SK-N-SH (cell line): ENCODE measurements around the gene CACNA2D1. TPM values are rescaled to one million over a fixed set of nuclear protein-coding genes. Genes with fewer than 3 reads are reported as not detected.

Experiments used
- CTCF ChIA-PET: fragments of 300-600, 350-600 bp; formaldehyde crosslinking; extraction: SDS; loops from one replicate; lab custom pipeline; 2021; lab: Yijun Ruan, JAX
- POLR2A ChIA-PET: fragments of 350-600 bp; sonication (Branson Sonifier 250); formaldehyde crosslinking; extraction: SDS; loops from one replicate; lab custom pipeline; 2020; ENCODE audit warnings: antibody characterized with exemption, inconsistent platforms; lab: Yijun Ruan, JAX
- DNase-seq: peaks from one replicate; pipeline ENCODE4 v3.0.0; 2012
- H2AFZ ChIP-seq: fragments of 200-600 bp; sonication (generic); 2 replicates; pipeline ENCODE4 v1.8.1; 2016; ENCODE audit warnings: antibody characterized with exemption, mild to moderate bottlenecking, low read depth
- H3F3A ChIP-seq: fragments of 200-600 bp; sonication (generic); replicated peaks from 2 replicates; pipeline ENCODE3; 2016; ENCODE audit warnings: antibody characterized with exemption, mild to moderate bottlenecking; ENCODE audit not compliant: insufficient read depth
- H3K27ac ChIP-seq, 2 experiments: fragments of 200-500 bp in 1 of 2; fragments of 200-600 bp in 1 of 2; sonication (Bioruptor generic) in 1 of 2; sonication (generic), shearing (Covaris generic) in 1 of 2; 2 replicates each; pipeline versions ENCODE4 v1.5.1 to v1.6.1; 2014 to 2016; ENCODE audit warnings: low read depth in 2 of 2, inconsistent platforms in 1 of 2, low read length in 1 of 2, mild to moderate bottlenecking in 1 of 2, mixed read lengths in 1 of 2
- H3K27me3 ChIP-seq: fragments of 200-600 bp; sonication (generic), shearing (Covaris generic); 2 replicates; pipeline ENCODE4 v1.6.1; 2016; ENCODE audit warnings: mixed run types; ENCODE audit not compliant: insufficient read depth
- H3K36me3 ChIP-seq, 2 experiments: fragments of 200-500 bp in 1 of 2; fragments of 200-600 bp in 1 of 2; sonication (Bioruptor generic) in 1 of 2; sonication (generic) in 1 of 2; replicated peaks in 1 of 2; 2 replicates each; pipeline versions ENCODE3 to v1.5.1; 2014 to 2016; ENCODE audit warnings: low read length in 1 of 2, mild to moderate bottlenecking in 1 of 2; ENCODE audit not compliant: insufficient read depth in 2 of 2, control insufficient read depth in 1 of 2
- H3K4me1 ChIP-seq, 2 experiments: fragments of 200-500 bp in 1 of 2; fragments of 200-600 bp in 1 of 2; sonication (Bioruptor generic) in 1 of 2; sonication (generic), shearing (Covaris generic) in 1 of 2; 2 replicates each; pipeline versions ENCODE4 v1.5.1 to v1.6.1; 2014 to 2016; ENCODE audit warnings: low read depth in 1 of 2, low read length in 1 of 2, mixed run types in 1 of 2; ENCODE audit not compliant: insufficient read depth in 2 of 2, control insufficient read depth in 1 of 2
- H3K4me2 ChIP-seq: fragments of 200-600 bp; sonication (generic), shearing (Covaris generic); 2 replicates; pipeline ENCODE4 v1.6.1; 2017; ENCODE audit warnings: mixed run types
- H3K4me3 ChIP-seq, 2 experiments: fragments of 200-500 bp in 1 of 2; fragments of 200-600 bp in 1 of 2; sonication (Bioruptor generic) in 1 of 2; sonication (generic), shearing (Covaris generic) in 1 of 2; 2 replicates each; pipeline versions ENCODE4 v1.5.1 to v1.8.1; 2014 to 2016; ENCODE audit warnings: low read depth in 2 of 2, inconsistent platforms in 1 of 2, low read length in 1 of 2, mild to moderate bottlenecking in 1 of 2, mixed read lengths in 1 of 2, moderate library complexity in 1 of 2
- H3K79me2 ChIP-seq: fragments of 200-600 bp; sonication (generic); 2 replicates; pipeline ENCODE4 v1.8.1; 2017; ENCODE audit warnings: mild to moderate bottlenecking; ENCODE audit not compliant: insufficient read depth
- H3K9ac ChIP-seq: fragments of 200-600 bp; sonication (generic); 2 replicates; pipeline ENCODE4 v1.6.1; 2017; ENCODE audit warnings: mixed run types
- H3K9me2 ChIP-seq: fragments of 200-600 bp; sonication (generic); 2 replicates; pipeline ENCODE4 v1.6.1; 2017; ENCODE audit warnings: mixed run types
- H3K9me3 ChIP-seq: fragments of 200-600 bp; sonication (generic); 2 replicates; pipeline ENCODE4 v1.6.1; 2017; ENCODE audit warnings: mixed run types, mild to moderate bottlenecking, moderate library complexity
- H4K20me1 ChIP-seq: fragments of 200-600 bp; sonication (generic); 2 replicates; pipeline ENCODE4 v1.6.1; 2017; ENCODE audit warnings: mild to moderate bottlenecking, mixed run types; ENCODE audit not compliant: insufficient read depth
- EP300 ChIP-seq, 2 experiments: IDR thresholded peaks; 2 replicates each; pipeline versions ENCODE4 v1.4.0 to v1.6.1; 2012; ENCODE audit warnings: borderline replicate concordance in 1 of 2, low read depth in 1 of 2, low read length in 1 of 2
- FOSL2 ChIP-seq: IDR thresholded peaks from 2 replicates; pipeline ENCODE4 v1.4.0; 2012; ENCODE audit warnings: low read depth, mild to moderate bottlenecking, moderate library complexity, borderline replicate concordance
- JUND ChIP-seq: IDR thresholded peaks from 2 replicates; pipeline ENCODE4 v1.4.0; 2012
- NFIC ChIP-seq: IDR thresholded peaks from 2 replicates; pipeline ENCODE4 v1.4.0; 2012; ENCODE audit warnings: borderline replicate concordance
- RCOR1 ChIP-seq: fragments of 150-350 bp; IDR thresholded peaks from 2 replicates; pipeline ENCODE4 v1.6.1; 2017; ENCODE audit warnings: antibody characterized with exemption, low read length
- RFX5 ChIP-seq: IDR thresholded peaks from 2 replicates; pipeline ENCODE4 v1.6.1; 2012; ENCODE audit warnings: mild to moderate bottlenecking, improper control_type of control experiment, low read length
- SMC3 ChIP-seq: IDR thresholded peaks from 2 replicates; pipeline ENCODE4 v1.6.1; 2012; ENCODE audit warnings: low read depth, low read length, improper control_type of control experiment
- TCF12 ChIP-seq: IDR thresholded peaks from 2 replicates; pipeline ENCODE4 v1.4.0; 2012
- whole genome bisulfite sequencing: methylation state at CpG from one replicate; pipeline ENCODE4 v1.1.6; 2017; ENCODE audit warnings: low lambda C conversion rate; 5-methylcytosine and 5-hydroxymethylcytosine counted together
- polyA plus RNA-seq, 3 experiments: library from polyadenylated mRNA; depleted of rRNA; stranded (reverse); fragments of >200 nt; gene quantifications; 2 replicates each; pipeline ENCODE4 v1.2.3, GENCODE V29; 2012
- TF ChIP-seq, protein P1 (sequence below): IDR thresholded peaks from 2 replicates; pipeline ENCODE4; 2012
- TF ChIP-seq, protein P2 (sequence below): IDR thresholded peaks from 2 replicates; pipeline ENCODE4 v1.4.0; 2012; ENCODE audit warnings: low read depth, borderline replicate concordance

CACNA2D1 gene
- polyA plus RNA-seq, 1 of the 3 experiments (the other 2 are of a cell fraction) = 3.4 TPM

DNA sequence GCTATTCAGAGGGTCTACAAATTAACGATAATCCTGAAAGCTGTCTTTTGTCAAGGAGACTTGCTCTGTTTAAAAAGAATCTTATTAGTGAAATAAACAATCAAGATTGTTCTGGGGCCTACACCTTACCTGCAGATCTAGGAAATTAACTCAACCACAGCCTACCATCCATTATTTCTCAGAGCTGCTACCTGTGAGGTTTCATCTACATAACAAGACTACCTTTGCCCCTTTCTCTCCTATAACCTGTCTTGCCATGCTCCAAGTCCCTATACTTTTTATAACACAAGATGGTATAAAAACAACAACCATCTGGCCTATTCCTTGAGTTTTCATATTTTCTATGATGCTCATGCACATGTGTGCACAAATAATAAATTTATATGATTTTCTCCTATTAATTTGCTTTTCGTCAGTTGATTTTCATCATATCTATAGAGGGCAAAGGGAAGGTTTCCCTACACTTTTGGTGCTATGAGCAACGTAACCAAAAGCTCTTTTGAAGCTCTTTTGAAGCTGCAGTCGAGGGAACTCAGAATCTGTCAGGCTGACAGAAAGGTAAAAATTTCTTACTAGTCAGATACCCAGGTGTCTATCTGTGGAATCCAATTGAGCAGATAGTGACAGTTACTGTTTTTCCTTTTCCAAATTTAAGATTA, 138.1 kb downstream of the CACNA2D1 start:
- peaks cover 7% of the 10 kb centered on the region; the same call in 1 of the 2 replicates for H3K79me2 ChIP-seq
- DNase-seq = no peak
- 95% methylated on average over 4 of the region's 4 CpGs for WGBS
- TF ChIP-seq, protein P1, sequence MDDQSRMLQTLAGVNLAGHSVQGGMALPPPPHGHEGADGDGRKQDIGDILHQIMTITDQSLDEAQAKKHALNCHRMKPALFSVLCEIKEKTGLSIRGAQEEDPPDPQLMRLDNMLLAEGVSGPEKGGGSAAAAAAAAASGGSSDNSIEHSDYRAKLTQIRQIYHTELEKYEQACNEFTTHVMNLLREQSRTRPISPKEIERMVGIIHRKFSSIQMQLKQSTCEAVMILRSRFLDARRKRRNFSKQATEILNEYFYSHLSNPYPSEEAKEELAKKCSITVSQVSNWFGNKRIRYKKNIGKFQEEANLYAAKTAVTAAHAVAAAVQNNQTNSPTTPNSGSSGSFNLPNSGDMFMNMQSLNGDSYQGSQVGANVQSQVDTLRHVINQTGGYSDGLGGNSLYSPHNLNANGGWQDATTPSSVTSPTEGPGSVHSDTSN = no peak
- no peak for TF ChIP-seq SMC3
- H3F3A ChIP-seq = peaks cover 3% of the 10 kb centered on the region
- H3K9me3 ChIP-seq = no peaks in the 10 kb centered on the region
- no peaks in the 10 kb centered on the region for H3K36me3 ChIP-seq
- CTCF ChIA-PET = no interaction called here
- no peak overlapping the region for H3K4me2 ChIP-seq
- H3K9ac ChIP-seq = no peak overlapping the region
- H3K4me1 ChIP-seq = no peaks in the 10 kb centered on the region
- H3K27ac ChIP-seq = no peak overlapping the region
- POLR2A ChIA-PET = no interaction called here
- H3K27me3 ChIP-seq = no peaks in the 10 kb centered on the region
- H3K9me2 ChIP-seq = no peaks in the 10 kb centered on the region
- H2AFZ ChIP-seq = no peak overlapping the region
- no peaks in the 10 kb centered on the region for H4K20me1 ChIP-seq
- no peak overlapping the region for H3K4me3 ChIP-seq

DNA sequence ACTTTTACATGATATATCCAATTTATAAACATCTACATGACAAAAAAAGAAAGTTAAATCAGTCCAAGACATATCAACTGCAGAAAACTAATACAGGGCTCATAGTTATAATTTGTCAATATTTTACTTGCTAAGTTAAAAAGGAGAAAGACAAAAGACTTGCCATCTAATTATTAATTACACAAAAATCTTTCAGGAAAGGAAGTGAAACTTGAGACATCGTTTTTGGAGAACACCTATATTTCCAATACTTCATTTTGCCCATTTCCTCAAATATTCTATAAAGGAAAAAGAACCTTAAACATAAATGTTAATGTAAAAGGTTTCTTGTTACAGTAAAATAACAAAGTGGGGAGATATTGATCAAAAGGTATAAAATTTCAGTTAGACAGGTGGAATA, 148.7 kb downstream of the CACNA2D1 start:
- Histone ChIP-seq H3K4me1 (0 out of 4 replicates have a peak, but pooled peaks cover 0 to 5% of the 10 kb centered on the region in 2 experiments), H3K9ac (no peak overlapping the region), H3K9me2 (no peaks in the 10 kb centered on the region), H3K79me2 (no peaks in the 10 kb centered on the region), H3K27ac (no peak overlapping the region), H3F3A (peaks cover 6% of the 10 kb centered on the region), H3K4me3 (no peak overlapping the region), H3K36me3 (peaks cover 0 to 8% of the 10 kb centered on the region in 2 experiments), H3K4me2 (no peak overlapping the region), H3K9me3 (peaks cover 5% of the 10 kb centered on the region; the same call in 1 of the 2 replicates), H4K20me1 (no peaks in the 10 kb centered on the region), H3K27me3 (no peaks in the 10 kb centered on the region), H2AFZ (no peak overlapping the region)
- TF ChIP-seq NFIC = no peak
- ChIA-PET POLR2A (no interaction called here), CTCF (interaction anchor here (0.9 to 1.2 kb wide), 2 partner anchors 119 to 150 kb away, joined by 3 read pairs; no protein-coding TSS in a partner anchor)
- no peak for DNase-seq
- WGBS = 94% methylated on average over 1 of the region's 1 CpG

DNA sequence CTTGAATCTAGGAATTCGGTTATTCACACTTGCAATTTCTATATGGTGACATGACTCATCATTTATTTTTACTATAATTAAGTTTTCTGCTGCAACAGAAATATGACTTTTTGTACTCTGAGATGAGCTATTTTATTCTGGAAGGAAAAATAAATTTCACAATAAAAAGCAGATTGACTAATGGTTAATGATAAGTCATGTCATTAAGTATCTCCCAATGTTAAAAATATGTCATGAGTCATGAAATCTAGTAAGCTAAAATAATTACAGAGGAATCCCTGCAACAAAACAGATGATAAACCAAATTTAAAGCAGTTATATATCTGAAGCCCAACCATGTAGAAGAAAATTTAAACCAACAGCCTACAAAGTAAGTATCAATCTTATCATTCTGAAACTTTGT, 149.2 kb downstream of the CACNA2D1 start:
- Histone ChIP-seq H3K36me3 (peaks cover 0 to 8% of the 10 kb centered on the region in 2 experiments), H3K4me3 (no peak overlapping the region), H3K4me2 (no peak overlapping the region), H2AFZ (no peak overlapping the region), H3K9me2 (no peaks in the 10 kb centered on the region), H3K9me3 (peaks cover 5% of the 10 kb centered on the region; the same call in 1 of the 2 replicates), H3K4me1 (peaks cover 0 to 5% of the 10 kb centered on the region in 2 experiments; a peak in 1 of 4 replicates), H3K79me2 (no peaks in the 10 kb centered on the region), H3F3A (peaks cover 6% of the 10 kb centered on the region), H4K20me1 (no peaks in the 10 kb centered on the region), H3K27me3 (no peaks in the 10 kb centered on the region), H3K27ac (no peak overlapping the region), H3K9ac (no peak overlapping the region)
- CTCF ChIA-PET = interaction anchor here (0.9 to 1.4 kb wide), 4 partner anchors 18 to 150 kb away, joined by 3 to 4 read pairs (median 4); no protein-coding TSS in a partner anchor
- POLR2A ChIA-PET = no interaction called here
- WGBS = 45% methylated on average over 1 of the region's 1 CpG
- no peak for DNase-seq
- TF ChIP-seq RCOR1 = no peak
- TF ChIP-seq, protein P1 = peak; percentile 66; the same call in 1 of the 2 replicates
- TF ChIP-seq JUND = peak; percentile 47
- TF ChIP-seq, protein P2, sequence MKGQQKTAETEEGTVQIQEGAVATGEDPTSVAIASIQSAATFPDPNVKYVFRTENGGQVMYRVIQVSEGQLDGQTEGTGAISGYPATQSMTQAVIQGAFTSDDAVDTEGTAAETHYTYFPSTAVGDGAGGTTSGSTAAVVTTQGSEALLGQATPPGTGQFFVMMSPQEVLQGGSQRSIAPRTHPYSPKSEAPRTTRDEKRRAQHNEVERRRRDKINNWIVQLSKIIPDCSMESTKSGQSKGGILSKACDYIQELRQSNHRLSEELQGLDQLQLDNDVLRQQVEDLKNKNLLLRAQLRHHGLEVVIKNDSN = no peak
- peak; percentile 7; the same call in 1 of the 2 replicates for TF ChIP-seq NFIC
- TF ChIP-seq FOSL2 = peak; percentile 47; the same call in 1 of the 2 replicates
- TF ChIP-seq TCF12 = peak; percentile 65
- no peak for TF ChIP-seq RFX5
- TF ChIP-seq EP300 (IDR thresholded peaks at IDR 0.05; ENCODE audit: borderline replicate concordance in 1 of 2, low read depth in 1 of 2, low read length in 1 of 2) = 0 out of 4 replicates have a peak, but pooled peaks of 1 of the 2 experiments have one; percentile 36
